Ectodermal cell (in vitro differentiated cells): Measurements from ENCODE around the gene UNC13B.

Source experiments
- H3K27ac ChIP-seq: 2 replicates; pipeline ENCODE4 v1.7.0; 2013; ENCODE audit warnings: mild to moderate bottlenecking, low read depth, low read length; ENCODE audit not compliant: insufficient read depth, poor library complexity, severe bottlenecking
- H3K27me3 ChIP-seq: 2 replicates; pipeline ENCODE4 v1.7.0; 2013; ENCODE audit warnings: mild to moderate bottlenecking, low read length; ENCODE audit not compliant: insufficient read depth, control insufficient read depth, poor library complexity, severe bottlenecking
- H3K36me3 ChIP-seq: one replicate; pipeline ENCODE4 v1.7.0; 2013; ENCODE audit warnings: low read length; ENCODE audit not compliant: control insufficient read depth, insufficient read depth
- H3K4me1 ChIP-seq: one replicate; pipeline ENCODE4 v1.7.0; 2013; ENCODE audit warnings: low read length; ENCODE audit not compliant: control insufficient read depth, insufficient read depth
- H3K4me3 ChIP-seq: 2 replicates; pipeline ENCODE4 v1.7.0; 2013; ENCODE audit warnings: low read depth, low read length, control low read depth; ENCODE audit not compliant: insufficient read depth
- H3K9me3 ChIP-seq: 2 replicates; pipeline ENCODE4 v1.7.0; 2013; ENCODE audit warnings: mild to moderate bottlenecking, low read length, moderate library complexity; ENCODE audit not compliant: control insufficient read depth
- WGBS, 2 experiments: methylation state at CpG; one replicate each; pipeline ENCODE4 v1.1.7; 2013; ENCODE audit warnings: missing lambda C conversion rate in 2 of 2; 5-methylcytosine and 5-hydroxymethylcytosine counted together

The UNC13B gene

DNA sequence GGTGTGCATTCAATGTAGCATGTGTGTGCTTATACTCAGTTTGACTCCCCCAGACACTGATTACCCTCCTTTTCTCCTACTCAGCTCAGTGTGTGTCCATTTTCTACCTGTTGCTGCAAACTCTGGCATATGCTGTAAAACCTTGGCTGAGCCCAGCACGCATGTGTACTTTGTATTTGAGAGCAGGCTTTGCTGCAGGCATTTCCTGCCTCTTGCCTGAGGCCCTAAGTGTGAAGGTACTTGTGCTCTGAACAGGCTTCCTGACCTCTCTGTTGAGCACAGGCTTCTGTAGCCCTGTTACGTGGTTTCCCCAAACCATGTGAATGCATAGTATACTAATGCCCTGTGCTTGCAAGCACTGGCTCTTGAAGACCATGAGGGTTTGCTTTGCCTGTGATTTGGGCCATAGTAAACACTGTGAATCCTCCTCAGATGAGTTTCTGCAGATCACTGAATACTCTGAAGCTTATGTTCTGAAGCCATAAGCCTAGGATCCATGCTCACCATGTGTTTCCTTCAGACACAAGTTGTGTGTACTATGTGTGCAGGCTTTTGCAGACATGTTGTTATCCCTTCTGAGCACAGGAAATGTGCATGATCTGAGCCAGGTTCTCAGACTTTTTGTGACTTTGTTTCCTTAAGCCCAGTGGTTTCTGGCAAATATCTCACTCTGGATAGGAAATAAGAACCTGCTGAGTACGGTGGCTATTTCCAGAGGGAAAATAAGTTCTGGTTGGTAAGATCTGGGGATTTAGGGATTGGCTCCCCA lies 203.2 kb downstream of the UNC13B start:
- H3K36me3 ChIP-seq = peaks cover 3% of the 10 kb centered on the region
- H3K9me3 ChIP-seq = no peaks in the 10 kb centered on the region
- no peaks in the 10 kb centered on the region for H3K4me1 ChIP-seq
- H3K27ac ChIP-seq = no peak overlapping the region
- no peaks in the 10 kb centered on the region for H3K27me3 ChIP-seq
- no peak overlapping the region for H3K4me3 ChIP-seq
- 87 to 95% methylated on average over 2 to 3 of the region's 3 CpGs for WGBS, 2 experiments

DNA sequence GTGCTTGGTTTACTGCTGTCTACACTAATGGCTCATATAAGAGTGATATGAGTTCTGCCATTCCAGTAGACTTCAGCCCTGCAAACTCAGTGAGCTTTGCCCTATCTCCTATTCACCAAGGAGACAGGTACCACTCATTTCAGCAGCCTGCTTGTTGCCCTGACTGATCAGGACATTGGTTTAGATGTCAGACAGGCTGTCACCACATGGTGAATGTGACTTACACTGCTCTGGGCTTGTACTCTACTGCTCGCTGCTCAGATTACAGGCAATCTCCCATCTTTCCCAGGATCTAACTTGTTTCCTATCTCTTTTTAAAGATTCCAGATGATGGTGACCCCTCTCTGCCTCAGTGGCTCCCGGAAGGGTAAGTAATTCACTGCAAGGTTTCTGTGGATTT lies 204.8 kb downstream of the UNC13B start:
- no peaks in the 10 kb centered on the region for H3K4me1 ChIP-seq
- H3K27me3 ChIP-seq = no peaks in the 10 kb centered on the region
- no peaks in the 10 kb centered on the region for H3K9me3 ChIP-seq
- 88 to 93% methylated on average over 2 of the region's 2 CpGs for WGBS, 2 experiments
- no peak overlapping the region for H3K4me3 ChIP-seq
- no peak overlapping the region for H3K27ac ChIP-seq
- H3K36me3 ChIP-seq = peaks cover 6% of the 10 kb centered on the region

GRCh38 chr9:35367451-35367850 lies 205.6 kb downstream of the UNC13B start:
- H3K27me3 ChIP-seq = no peaks in the 10 kb centered on the region
- WGBS, 2 experiments = 88 to 92% methylated on average over 1 to 2 of the region's 2 CpGs
- no peaks in the 10 kb centered on the region for H3K4me1 ChIP-seq
- H3K27ac ChIP-seq = no peak overlapping the region
- no peaks in the 10 kb centered on the region for H3K9me3 ChIP-seq
- no peak overlapping the region for H3K4me3 ChIP-seq
- peaks cover 6% of the 10 kb centered on the region for H3K36me3 ChIP-seq

DNA sequence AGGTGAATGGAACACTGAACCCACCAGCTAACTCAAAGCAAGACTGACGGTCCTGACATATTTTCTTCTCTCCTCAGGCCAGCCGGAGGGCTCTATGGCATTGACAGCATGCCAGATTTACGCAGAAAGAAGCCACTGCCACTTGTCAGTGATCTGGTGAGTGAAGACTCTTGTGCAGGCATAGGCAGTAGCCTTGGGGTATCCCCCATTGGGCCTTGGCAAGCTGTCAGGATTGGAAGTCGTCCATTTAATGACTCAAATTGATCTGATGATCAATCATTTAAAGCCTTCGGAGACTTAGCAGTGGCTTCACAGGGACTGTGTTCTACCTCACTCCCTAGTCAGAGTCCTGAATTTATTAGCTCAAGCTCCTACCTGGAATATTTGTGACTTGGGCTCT lies 208.4 kb downstream of the UNC13B start:
- Histone ChIP-seq H3K36me3 (peaks cover 6% of the 10 kb centered on the region), H3K27ac (no peak overlapping the region), H3K27me3 (no peaks in the 10 kb centered on the region), H3K4me3 (no peak overlapping the region), H3K9me3 (no peaks in the 10 kb centered on the region), H3K4me1 (no peaks in the 10 kb centered on the region)
- WGBS, 2 experiments = 92 to 95% methylated on average over 5 of the region's 5 CpGs

GRCh38 chr9:35374436-35374835 lies 212.6 kb downstream of the UNC13B start:
- Histone ChIP-seq H3K9me3 (no peaks in the 10 kb centered on the region), H3K36me3 (peaks cover 6% of the 10 kb centered on the region), H3K27ac (no peak overlapping the region), H3K4me1 (no peaks in the 10 kb centered on the region), H3K4me3 (no peak overlapping the region), H3K27me3 (no peaks in the 10 kb centered on the region)

GRCh38 chr9:35374910-35375309 lies 213.1 kb downstream of the UNC13B start:
- 96 to 97% methylated on average over 5 of the region's 5 CpGs for WGBS, 2 experiments
- Histone ChIP-seq H3K27me3 (no peaks in the 10 kb centered on the region), H3K4me3 (no peak overlapping the region)

GRCh38 chr9:35380039-35380438 lies 218.2 kb downstream of the UNC13B start:
- 88 to 94% methylated on average over 4 of the region's 4 CpGs for WGBS, 2 experiments
- H3K4me3 ChIP-seq = no peak overlapping the region
- H3K9me3 ChIP-seq = no peaks in the 10 kb centered on the region
- no peaks in the 10 kb centered on the region for H3K27me3 ChIP-seq
- H3K4me1 ChIP-seq = no peaks in the 10 kb centered on the region
- H3K36me3 ChIP-seq = no peaks in the 10 kb centered on the region
- no peak overlapping the region for H3K27ac ChIP-seq

More at GRCh38 chr9:35374910-35375309, 213.1 kb downstream of the UNC13B start:
- Histone ChIP-seq H3K9me3 (no peaks in the 10 kb centered on the region), H3K27ac (no peak overlapping the region), H3K4me1 (no peaks in the 10 kb centered on the region), H3K36me3 (peaks cover 4% of the 10 kb centered on the region)

GRCh38 chr9:35380619-35381018 lies 218.8 kb downstream of the UNC13B start:
- H3K4me3 ChIP-seq = no peak overlapping the region
- H3K9me3 ChIP-seq = no peaks in the 10 kb centered on the region
- H3K27me3 ChIP-seq = no peaks in the 10 kb centered on the region
- H3K36me3 ChIP-seq = no peaks in the 10 kb centered on the region
- H3K4me1 ChIP-seq = no peaks in the 10 kb centered on the region
- 87 to 100% methylated on average over 2 of the region's 2 CpGs for WGBS, 2 experiments
- no peak overlapping the region for H3K27ac ChIP-seq

DNA sequence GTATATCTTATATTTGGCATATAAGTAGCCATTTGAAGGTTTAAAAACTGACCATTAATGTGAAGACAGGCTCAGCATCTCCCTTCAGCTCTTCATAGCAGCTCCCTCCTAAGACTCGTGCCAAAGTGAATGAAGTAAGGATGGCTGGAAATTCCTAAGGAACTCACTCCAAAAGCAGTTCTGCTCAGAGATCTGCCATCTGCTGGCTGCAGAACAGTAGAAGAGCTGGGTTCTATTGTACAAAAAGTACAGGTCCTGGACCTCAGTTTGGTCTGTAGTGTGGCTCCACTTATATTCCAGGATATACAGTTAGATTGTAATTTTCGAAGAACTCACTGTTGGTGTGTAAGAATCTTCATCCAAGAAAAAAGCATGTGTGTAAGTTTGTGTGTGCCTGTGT lies 223.2 kb downstream of the UNC13B start:
- Histone ChIP-seq H3K27ac (no peak overlapping the region), H3K4me3 (no peak overlapping the region), H3K9me3 (no peaks in the 10 kb centered on the region), H3K27me3 (no peaks in the 10 kb centered on the region), H3K36me3 (no peaks in the 10 kb centered on the region), H3K4me1 (no peaks in the 10 kb centered on the region)
- 82 to 83% methylated on average over 2 of the region's 2 CpGs for WGBS, 2 experiments

GRCh38 chr9:35395076-35395705 lies 233.4 kb downstream of the UNC13B start:
- Histone ChIP-seq H3K36me3 (peaks cover 6% of the 10 kb centered on the region), H3K27me3 (no peaks in the 10 kb centered on the region), H3K9me3 (no peaks in the 10 kb centered on the region), H3K4me1 (peaks cover 6% of the 10 kb centered on the region), H3K27ac (no peak overlapping the region), H3K4me3 (no peak overlapping the region)
- 77 to 91% methylated on average over 4 of the region's 4 CpGs for WGBS, 2 experiments
